Lower leg skin (tissue), 4 donors: ENCODE data around the gene DIP2B. TPM values are rescaled to one million over a fixed set of nuclear protein-coding genes. Genes with fewer than 3 reads are reported as not detected.

Source experiments
- DNase-seq, 2 donors: peaks; one replicate each; pipeline ENCODE4 v3.0.0-alpha.2; 2019; ENCODE audit warnings: low spot score in 2 of 2
- H3K4me3 ChIP-seq: fragments of 200-600 bp; sonication (generic); 2 replicates; pipeline ENCODE4 v1.5.1; 2017; ENCODE audit warnings: mild to moderate bottlenecking, low read depth; ENCODE audit not compliant: poor library complexity, severe bottlenecking
- CTCF ChIP-seq, 3 donors: fragments of 450-650 bp; IDR thresholded peaks; one replicate each; pipeline ENCODE4 v1.5.1; 2016; ENCODE audit warnings: antibody characterized with exemption in 3 of 3, mild to moderate bottlenecking in 3 of 3, moderate library complexity in 2 of 3
- POLR2A ChIP-seq, 2 donors: fragments of 450-650 bp; IDR thresholded peaks; one replicate each; pipeline ENCODE4 v1.6.1; 2016 to 2017; ENCODE audit warnings: antibody characterized with exemption in 2 of 2, mild to moderate bottlenecking in 1 of 2, moderate library complexity in 1 of 2
- WGBS, 2 donors: methylation state at CpG; one replicate each; pipeline ENCODE4 v1.1.5; 2018; 5-methylcytosine and 5-hydroxymethylcytosine counted together
- intact Hi-C: fragments of 100-400 bp; cut with DNase I; formaldehyde crosslinking; loops from one replicate; pipeline ENCODE4 v1.15.0; 2023; ENCODE audit warnings: low total_unique reads
- total RNA-seq, 4 donors: library from RNA; depleted of rRNA; stranded (reverse); fragments of >200 nt; gene quantifications; one replicate each; pipeline ENCODE4 v1.1.0, GENCODE V29; 2016

Gene DIP2B
- total RNA-seq, 4 donors from 2014 or later, result 56.9 to 104 (median 68.6) TPM

GRCh38 chr12:50610171-50610570 is 105.4 kb downstream of the DIP2B start:
- TF ChIP-seq CTCF (IDR thresholded peaks at IDR 0.05), result no peak
- no peak for TF ChIP-seq POLR2A (IDR thresholded peaks at IDR 0.05)
- 91 to 96% methylated on average over 1 of the region's 1 CpG for WGBS, 2 donors
- intact Hi-C loops, result no loop called here
- no peak for DNase-seq
- H3K4me3 ChIP-seq, result no peak overlapping the region

DNA sequence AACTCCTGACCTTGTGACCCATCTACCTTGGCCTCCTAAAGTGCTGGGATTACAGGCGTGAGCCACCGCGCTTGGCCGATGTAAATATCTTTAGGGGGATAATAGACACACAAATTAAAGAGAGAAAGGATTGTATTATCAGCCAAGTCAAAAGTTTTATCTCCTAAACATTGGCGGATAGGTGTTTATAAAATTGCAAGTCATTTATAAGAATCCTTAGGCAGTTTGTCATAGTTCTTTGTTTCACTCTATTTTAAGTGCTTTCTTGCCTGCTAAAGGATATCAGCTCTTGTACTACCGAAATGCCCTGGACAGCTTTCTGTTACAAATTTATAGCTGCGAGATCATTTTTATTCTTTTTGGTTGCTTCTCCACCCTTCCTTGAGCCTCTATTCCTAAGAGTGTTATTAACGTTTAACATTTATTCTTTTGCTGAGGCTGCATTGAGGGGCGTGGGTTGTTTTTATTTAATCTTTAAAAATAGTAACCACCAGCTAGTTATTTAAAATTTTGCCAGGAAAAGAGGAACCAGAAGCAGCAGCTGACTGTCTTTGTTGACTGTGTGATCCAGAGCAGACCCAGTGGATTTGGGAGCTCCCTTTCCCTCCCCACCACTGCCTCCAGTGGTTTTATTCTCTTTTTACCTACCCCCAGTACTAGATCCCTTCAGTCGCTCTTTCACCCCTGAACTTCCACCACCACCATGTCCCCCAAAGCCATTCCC is 106.4 kb downstream of the DIP2B start:
- no peak for DNase-seq
- TF ChIP-seq CTCF (IDR thresholded peaks at IDR 0.05) (no peak), POLR2A (IDR thresholded peaks at IDR 0.05) (no peak)
- intact Hi-C loops, result no loop called here
- 80% methylated on average over 10 of the region's 10 CpGs for WGBS, 2 donors
- no peak overlapping the region for H3K4me3 ChIP-seq

GRCh38 chr12:50612882-50613281 is 108.1 kb downstream of the DIP2B start:
- TF ChIP-seq POLR2A (IDR thresholded peaks at IDR 0.05) (no peak), CTCF (IDR thresholded peaks at IDR 0.05) (no peak)
- 62 to 89% methylated on average over 3 of the region's 3 CpGs for WGBS, 2 donors
- DNase-seq, result no peak
- H3K4me3 ChIP-seq, result no peak overlapping the region
- intact Hi-C loops, result no loop called here

DNA sequence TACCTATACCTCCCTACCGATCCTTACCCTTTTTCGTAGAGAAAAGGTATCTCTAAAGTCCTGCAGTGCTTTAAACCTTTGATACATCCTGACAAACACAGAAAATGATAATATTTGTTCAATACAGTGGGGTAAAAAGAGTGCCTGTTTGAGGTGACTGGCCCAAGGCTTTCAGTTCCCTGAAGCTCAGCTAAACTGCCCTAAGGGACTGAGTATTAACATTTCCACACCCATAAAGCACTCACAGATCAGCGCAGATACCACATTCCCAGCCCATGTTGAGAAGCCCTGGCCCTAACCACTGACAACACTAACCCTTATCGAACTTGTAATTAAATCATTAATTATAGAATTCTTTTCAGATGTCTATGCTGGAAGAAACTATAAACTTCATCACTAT is 108.7 kb downstream of the DIP2B start:
- TF ChIP-seq POLR2A (IDR thresholded peaks at IDR 0.05), result no peak
- no peak for TF ChIP-seq CTCF (IDR thresholded peaks at IDR 0.05)
- WGBS, 2 donors, result 58 to 71% methylated on average over 4 of the region's 4 CpGs

GRCh38 chr12:50614167-50614759 is 109.5 kb downstream of the DIP2B start:
- TF ChIP-seq POLR2A (IDR thresholded peaks at IDR 0.05) (no peak), CTCF (IDR thresholded peaks at IDR 0.05) (no peak)
- intact Hi-C loops, result no loop called here
- DNase-seq, result no peak
- 50 to 54% methylated on average over 4 of the region's 4 CpGs for WGBS, 2 donors
- H3K4me3 ChIP-seq, result no peak overlapping the region

More for the DNA sequence above, 108.7 kb downstream of the DIP2B start:
- no peak for DNase-seq
- intact Hi-C loops, result no loop called here
- H3K4me3 ChIP-seq, result no peak overlapping the region
